GM10847 (cell line): Measurements from ENCODE around the gene GSE1.

ENCODE experiments used
- POLR2A ChIP-seq: IDR thresholded peaks from 2 replicates; pipeline ENCODE4 v1.6.1; 2011; ENCODE audit not compliant: insufficient read length; ENCODE audit errors: extremely low read depth

The GSE1 gene

GRCh38 chr16:85665373-85665740, 52.2 kb downstream of the GSE1 start:
- no peak for TF ChIP-seq POLR2A

- TF ChIP-seq POLR2A: no peak
Observed at GRCh38 chr16:85665929-85666328, 52.8 kb downstream of the GSE1 start.

DNA sequence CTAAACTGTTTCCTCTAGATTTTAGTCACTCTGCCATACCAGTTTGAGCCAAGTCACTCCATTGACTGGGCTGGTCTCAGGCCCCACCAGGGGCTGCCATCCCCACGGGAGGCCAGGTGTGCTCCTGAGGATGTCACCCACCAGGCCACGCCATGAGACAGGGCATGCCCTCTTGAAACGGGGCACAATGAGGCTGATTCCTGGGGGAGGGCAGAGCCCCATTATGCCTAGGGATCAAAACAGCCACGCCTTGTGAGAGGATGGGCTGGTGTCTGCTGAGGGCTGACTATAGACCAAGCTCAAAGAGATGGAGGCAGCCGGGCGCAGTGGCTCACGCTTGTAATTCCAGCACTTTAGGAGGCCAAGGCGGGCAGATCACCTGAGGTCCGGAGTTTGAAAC, 54.1 kb downstream of the GSE1 start:
- no peak for TF ChIP-seq POLR2A

- no peak for TF ChIP-seq POLR2A
Observed at GRCh38 chr16:85667841-85668413, 54.8 kb downstream of the GSE1 start.

GRCh38 chr16:85668676-85669424, 55.7 kb downstream of the GSE1 start:
- no peak for TF ChIP-seq POLR2A

- TF ChIP-seq POLR2A: no peak
Observed at GRCh38 chr16:85670840-85671239, 57.7 kb downstream of the GSE1 start.

- no peak for TF ChIP-seq POLR2A
Observed at GRCh38 chr16:85673529-85674417, 60.7 kb downstream of the GSE1 start.

GRCh38 chr16:85674418-85674755, 61.3 kb downstream of the GSE1 start:
- TF ChIP-seq POLR2A: no peak

- TF ChIP-seq POLR2A: no peak
Observed at GRCh38 chr16:85674828-85675227, 61.7 kb downstream of the GSE1 start.

GRCh38 chr16:85675251-85675874, 62.2 kb downstream of the GSE1 start:
- no peak for TF ChIP-seq POLR2A

- no peak for TF ChIP-seq POLR2A
Observed at GRCh38 chr16:85676466-85676865, 63.3 kb downstream of the GSE1 start.

- TF ChIP-seq POLR2A: no peak
Observed at GRCh38 chr16:85677383-85677967, 64.4 kb downstream of the GSE1 start.

DNA sequence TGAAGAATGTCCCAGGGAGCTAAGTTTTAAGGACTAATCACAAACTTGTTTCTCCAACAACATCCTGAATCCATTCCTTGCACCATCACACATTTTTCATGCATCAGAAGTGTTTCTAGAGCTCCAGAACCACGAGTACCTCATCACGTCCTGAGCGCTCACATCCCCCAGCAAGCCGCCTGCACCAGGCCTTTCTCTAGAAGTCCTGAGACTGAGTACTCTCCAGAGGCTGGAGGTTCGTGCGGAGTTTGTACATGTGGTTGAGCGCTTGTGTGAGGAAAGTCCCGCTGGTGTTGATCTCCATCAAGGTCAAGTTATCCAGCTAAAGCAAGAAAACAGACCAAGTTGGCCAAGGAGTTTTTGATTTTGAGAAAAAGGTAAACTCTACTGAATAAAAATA, 64.9 kb downstream of the GSE1 start:
- no peak for TF ChIP-seq POLR2A

DNA sequence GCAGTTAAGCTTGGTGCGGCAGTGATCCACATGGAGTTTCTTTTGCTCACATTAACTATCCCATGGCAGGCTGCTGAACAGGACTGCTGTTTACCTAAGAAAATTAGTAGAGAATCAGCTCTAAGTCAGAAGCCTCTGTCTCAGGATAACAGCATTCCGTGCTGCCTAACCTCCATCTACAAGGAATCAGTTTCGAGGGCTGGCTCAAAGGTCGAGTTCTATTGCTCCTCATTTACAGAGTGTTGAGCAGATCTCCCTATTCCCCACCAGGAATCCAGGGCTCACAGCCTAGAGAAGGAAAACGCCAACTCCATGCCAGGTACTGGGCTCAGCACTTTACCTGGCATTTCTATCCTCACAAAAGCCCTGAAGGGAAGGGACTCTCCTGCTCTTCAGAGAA, 65.7 kb downstream of the GSE1 start:
- no peak for TF ChIP-seq POLR2A

DNA sequence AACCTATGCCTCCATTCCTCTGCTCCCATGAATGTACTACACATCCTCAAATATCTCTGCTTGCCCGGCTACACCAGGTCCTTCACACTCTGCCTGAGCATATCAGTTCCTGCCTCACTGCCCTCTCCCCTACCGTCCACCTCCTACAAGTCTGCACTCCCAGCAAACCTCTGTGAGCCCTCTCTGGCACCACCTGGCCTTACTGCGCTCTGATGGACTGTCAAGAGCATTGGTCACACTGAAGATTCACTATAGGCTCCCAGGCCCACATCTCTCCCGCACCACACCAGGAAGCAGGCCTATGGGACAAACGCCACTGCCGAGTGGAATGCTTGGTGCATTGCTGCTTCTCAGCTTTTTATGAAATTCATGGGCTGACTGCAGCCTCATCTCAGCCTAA, 66.7 kb downstream of the GSE1 start:
- TF ChIP-seq POLR2A: no peak
